NCI-H2029 (cell line): Measurements from ENCODE around the gene PAIP2B.
"Not testable (repeated sequence)": the region's sequence is repeated elsewhere in the genome, so short reads cannot be mapped to it uniquely, and the experiment has no call there.

Experiments used
- DNase-seq: peaks from one replicate; lab custom pipeline; 2025; lab: John Stamatoyannopoulos, UW

The PAIP2B gene

GRCh38 chr2:71226965-71227560 lies at the start of gene PAIP2B:
Gene PAIP2B (minus strand): TSS chr2:71227103. CDS start chr2:71202589, 24,514 bp downstream.
- DNase-seq, result peak; percentile 99

GRCh38 chr2:71275939-71276310 lies 49.0 kb upstream of the PAIP2B start:
- DNase-seq, result no peak

GRCh38 chr2:71269511-71270090 lies 42.7 kb upstream of the PAIP2B start:
- DNase-seq, result no peak

- no peak for DNase-seq
These were observed 36.5 kb upstream of the PAIP2B start for GRCh38 chr2:71263386-71263785.

GRCh38 chr2:71261534-71261933 lies 34.6 kb upstream of the PAIP2B start:
- DNase-seq, result no peak

GRCh38 chr2:71256421-71256820 lies 29.5 kb upstream of the PAIP2B start:
- no peak for DNase-seq

GRCh38 chr2:71254776-71255175 lies 27.9 kb upstream of the PAIP2B start:
- no peak for DNase-seq

- no peak for DNase-seq
These were observed 27.2 kb upstream of the PAIP2B start for GRCh38 chr2:71254078-71254477.

- no peak for DNase-seq
These were observed 26.6 kb upstream of the PAIP2B start for GRCh38 chr2:71253476-71253875.

- no peak for DNase-seq
These were observed 26.0 kb upstream of the PAIP2B start for GRCh38 chr2:71252862-71253261.

- no peak for DNase-seq
These were observed 24.0 kb upstream of the PAIP2B start for GRCh38 chr2:71250935-71251334.

- no peak for DNase-seq
These were observed 17.4 kb upstream of the PAIP2B start for GRCh38 chr2:71244302-71244660.

- DNase-seq, result no peak
These were observed 16.9 kb upstream of the PAIP2B start for GRCh38 chr2:71243634-71244301.

GRCh38 chr2:71240794-71241193 lies 13.9 kb upstream of the PAIP2B start:
- DNase-seq, result no peak

- DNase-seq, result no peak
These were observed 11.2 kb upstream of the PAIP2B start for GRCh38 chr2:71238089-71238488.

GRCh38 chr2:71235930-71236587 lies 9.2 kb upstream of the PAIP2B start:
- DNase-seq, result no peak

GRCh38 chr2:71233072-71233471 lies 6.2 kb upstream of the PAIP2B start:
- not testable (repeated sequence) for DNase-seq

GRCh38 chr2:71226096-71226964 lies 573 bp downstream of the PAIP2B start:
- peak; percentile 67 for DNase-seq

GRCh38 chr2:71224935-71225334 lies 2.0 kb downstream of the PAIP2B start:
- no peak for DNase-seq

GRCh38 chr2:71224457-71224856 lies 2.4 kb downstream of the PAIP2B start:
- DNase-seq, result no peak

- peak; percentile 3 for DNase-seq
These were observed 3.1 kb downstream of the PAIP2B start for GRCh38 chr2:71223767-71224333.

- no peak for DNase-seq
These were observed 6.2 kb downstream of the PAIP2B start for GRCh38 chr2:71220743-71221142.
